WTC11 (cell line): ENCODE measurements around the gene IGSF11. TPM values are rescaled to one million over a fixed set of nuclear protein-coding genes. Genes with fewer than 3 reads are reported as not detected.

ENCODE experiments used
- ATAC-seq: fragments of 200-7000 bp; cut with Tn5 transposase; 2 replicates; pipeline ENCODE4 v1.10.0; 2021; ENCODE audit warnings: mild to moderate bottlenecking, moderate library complexity
- CTCF ChIA-PET: fragments of 300-600 bp; sonication (Branson Sonifier 250); formaldehyde crosslinking; loops from one replicate; lab custom pipeline; 2021; ENCODE audit warnings: antibody characterized with exemption; lab: Charles Lee
- POLR2A ChIA-PET: fragments of 350-600 bp; sonication (Branson Sonifier 250); formaldehyde crosslinking; loops from one replicate; lab custom pipeline; 2021; ENCODE audit warnings: antibody characterized with exemption; lab: Charles Lee
- DNase-seq: peaks from one replicate; pipeline ENCODE4 v3.0.0; 2021; ENCODE audit warnings: low spot score
- H3K27ac Mint-ChIP-seq: 2 replicates; pipeline ENCODE4 v1.8.0; 2021; ENCODE audit warnings: mixed read lengths
- H3K27me3 Mint-ChIP-seq: 2 replicates; pipeline ENCODE4 v1.8.0; 2021; ENCODE audit warnings: low read depth, mild to moderate bottlenecking, moderate library complexity, mixed read lengths
- H3K36me3 Mint-ChIP-seq: 2 replicates; pipeline ENCODE4 v1.8.0; 2021; ENCODE audit warnings: mixed read lengths
- H3K4me1 Mint-ChIP-seq: 2 replicates; pipeline ENCODE4 v1.8.0; 2022; ENCODE audit warnings: mixed read lengths
- H3K4me3 Mint-ChIP-seq: 2 replicates; pipeline ENCODE4 v1.8.0; 2021; ENCODE audit warnings: mild to moderate bottlenecking, moderate library complexity, mixed read lengths
- H3K9me3 Mint-ChIP-seq: 2 replicates; pipeline ENCODE4 v1.8.0; 2021; ENCODE audit warnings: mixed read lengths
- CBFB ChIP-seq: sonication (generic); formaldehyde crosslinking; IDR thresholded peaks from 2 replicates; pipeline ENCODE4 v1.8.1; 2022; ENCODE audit warnings: mild to moderate bottlenecking, low read depth, missing genetic modification reagents
- CREB1 ChIP-seq: sonication (generic); formaldehyde crosslinking; IDR thresholded peaks from 2 replicates; pipeline ENCODE4 v1.8.0; 2023; ENCODE audit warnings: mild to moderate bottlenecking, missing genetic modification reagents
- CREM ChIP-seq: sonication (generic); formaldehyde crosslinking; IDR thresholded peaks from 2 replicates; pipeline ENCODE4 v1.8.1; 2022; ENCODE audit warnings: mild to moderate bottlenecking, missing genetic modification reagents, moderate library complexity
- ELF4 ChIP-seq: sonication (generic); formaldehyde crosslinking; IDR thresholded peaks from 2 replicates; pipeline ENCODE4 v1.8.1; 2022; ENCODE audit warnings: low read depth, mild to moderate bottlenecking, moderate library complexity, missing genetic modification reagents
- ESRRA ChIP-seq: sonication (generic); formaldehyde crosslinking; IDR thresholded peaks from 2 replicates; pipeline ENCODE4 v1.8.1; 2022; ENCODE audit warnings: mild to moderate bottlenecking, missing genetic modification reagents, borderline replicate concordance
- FOXP1 ChIP-seq: sonication (generic); formaldehyde crosslinking; IDR thresholded peaks from 2 replicates; pipeline ENCODE4 v1.8.0; 2022; ENCODE audit warnings: missing genetic modification reagents, mild to moderate bottlenecking, moderate library complexity, borderline replicate concordance
- IRF2 ChIP-seq: sonication (generic); formaldehyde crosslinking; IDR thresholded peaks from 2 replicates; pipeline ENCODE4 v1.8.0; 2022; ENCODE audit warnings: low read depth, missing genetic modification reagents, borderline replicate concordance
- MXD4 ChIP-seq: fragments of 250-450 bp; sonication (Bioruptor Pico); IDR thresholded peaks from 2 replicates; pipeline ENCODE4 v1.8.0; 2021; ENCODE audit warnings: mild to moderate bottlenecking, moderate library complexity, borderline replicate concordance
- NFYB ChIP-seq: sonication (generic); formaldehyde crosslinking; conservative IDR thresholded peaks from 2 replicates; pipeline ENCODE4 v1.8.0; 2022; ENCODE audit warnings: low read depth, missing genetic modification reagents
- OVOL2 ChIP-seq: fragments of 250-450 bp; sonication (Bioruptor Pico); IDR thresholded peaks from 2 replicates; pipeline ENCODE4 v1.9.0; 2021; ENCODE audit warnings: mild to moderate bottlenecking, borderline replicate concordance
- TCF7 ChIP-seq: sonication (generic); formaldehyde crosslinking; IDR thresholded peaks from 2 replicates; pipeline ENCODE4 v1.8.0; 2022; ENCODE audit warnings: mild to moderate bottlenecking, low read depth, missing genetic modification reagents, moderate library complexity
- TEAD1 ChIP-seq: sonication (generic); formaldehyde crosslinking; IDR thresholded peaks from 2 replicates; pipeline ENCODE4 v1.8.0; 2022; ENCODE audit warnings: mild to moderate bottlenecking, missing genetic modification reagents
- TP53 ChIP-seq: sonication (generic); formaldehyde crosslinking; IDR thresholded peaks from 2 replicates; pipeline ENCODE4 v1.8.1; 2023; ENCODE audit warnings: mild to moderate bottlenecking, missing genetic modification reagents
- ZNF263 ChIP-seq: sonication (generic); formaldehyde crosslinking; IDR thresholded peaks from 2 replicates; pipeline ENCODE4 v1.8.1; 2022; ENCODE audit warnings: low read depth, mild to moderate bottlenecking, moderate library complexity, missing genetic modification reagents
- ZNF416 ChIP-seq: fragments of 250-450 bp; sonication (Bioruptor Pico); IDR thresholded peaks from 2 replicates; pipeline ENCODE4 v1.9.0; 2021; ENCODE audit warnings: mild to moderate bottlenecking, inconsistent platforms
- total RNA-seq: library from RNA; stranded (reverse); gene quantifications from 3 replicates; pipeline ENCODE4 v1.2.3, GENCODE V29; 2021
- TF ChIP-seq, protein P1 (sequence below): fragments of 250-450 bp; sonication (Bioruptor Pico); conservative IDR thresholded peaks from 2 replicates; pipeline ENCODE4 v1.9.0; 2021; ENCODE audit warnings: mild to moderate bottlenecking
- TF ChIP-seq, protein P2 (sequence below): sonication (generic); formaldehyde crosslinking; IDR thresholded peaks from 2 replicates; pipeline ENCODE4 v1.8.0; 2023; ENCODE audit warnings: missing genetic modification reagents
- TF ChIP-seq, protein P3 (sequence below): sonication (generic); formaldehyde crosslinking; IDR thresholded peaks from 2 replicates; pipeline ENCODE4 v1.8.1; 2022; ENCODE audit warnings: low read depth, missing genetic modification reagents, borderline replicate concordance
- TF ChIP-seq, protein P4 (sequence below): sonication (generic); formaldehyde crosslinking; IDR thresholded peaks from 2 replicates; pipeline ENCODE4 v1.8.1; 2023; ENCODE audit warnings: mild to moderate bottlenecking, missing genetic modification reagents, moderate library complexity
- TF ChIP-seq, protein P5 (sequence below): sonication (generic); formaldehyde crosslinking; IDR thresholded peaks from 2 replicates; pipeline ENCODE4 v1.8.0; 2022; ENCODE audit warnings: mild to moderate bottlenecking, missing genetic modification reagents
- TF ChIP-seq, protein P6 (sequence below): fragments of 250-450 bp; sonication (Bioruptor Pico); IDR thresholded peaks from 2 replicates; pipeline ENCODE4 v1.9.0; 2021; ENCODE audit warnings: mild to moderate bottlenecking, borderline replicate concordance

IGSF11 gene
- total RNA-seq, 1 experiment from 2014 or later = 1.6 TPM

DNA sequence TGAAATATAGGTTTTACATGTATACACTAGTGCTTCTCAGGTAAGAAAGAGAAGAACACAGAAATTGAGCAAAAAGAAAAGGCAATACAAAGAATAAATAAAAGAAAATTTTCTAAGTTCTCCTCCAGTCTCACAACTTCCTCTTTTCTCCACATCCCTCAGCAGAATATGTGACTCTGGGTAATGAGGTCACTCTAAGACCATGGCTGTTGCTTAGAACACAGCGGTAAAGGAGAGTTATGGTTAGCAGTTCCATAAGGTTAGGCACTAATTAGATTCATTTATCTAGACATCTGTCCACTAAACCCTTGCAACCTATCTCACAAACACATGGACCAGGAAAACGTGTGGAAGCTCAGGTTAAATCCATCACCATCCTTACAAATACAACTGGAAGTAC lies 47.9 kb downstream of the IGSF11 start (continued):
- TF ChIP-seq IRF2 (no peak), TCF7 (CRISPR knock-in tag) (no peak), ESRRA (CRISPR knock-in tag) (no peak), ELF4 (CRISPR knock-in tag) (no peak), OVOL2 (CRISPR knock-in tag) (no peak), ZNF416 (CRISPR knock-in tag) (no peak)
- TF ChIP-seq, protein P1, sequence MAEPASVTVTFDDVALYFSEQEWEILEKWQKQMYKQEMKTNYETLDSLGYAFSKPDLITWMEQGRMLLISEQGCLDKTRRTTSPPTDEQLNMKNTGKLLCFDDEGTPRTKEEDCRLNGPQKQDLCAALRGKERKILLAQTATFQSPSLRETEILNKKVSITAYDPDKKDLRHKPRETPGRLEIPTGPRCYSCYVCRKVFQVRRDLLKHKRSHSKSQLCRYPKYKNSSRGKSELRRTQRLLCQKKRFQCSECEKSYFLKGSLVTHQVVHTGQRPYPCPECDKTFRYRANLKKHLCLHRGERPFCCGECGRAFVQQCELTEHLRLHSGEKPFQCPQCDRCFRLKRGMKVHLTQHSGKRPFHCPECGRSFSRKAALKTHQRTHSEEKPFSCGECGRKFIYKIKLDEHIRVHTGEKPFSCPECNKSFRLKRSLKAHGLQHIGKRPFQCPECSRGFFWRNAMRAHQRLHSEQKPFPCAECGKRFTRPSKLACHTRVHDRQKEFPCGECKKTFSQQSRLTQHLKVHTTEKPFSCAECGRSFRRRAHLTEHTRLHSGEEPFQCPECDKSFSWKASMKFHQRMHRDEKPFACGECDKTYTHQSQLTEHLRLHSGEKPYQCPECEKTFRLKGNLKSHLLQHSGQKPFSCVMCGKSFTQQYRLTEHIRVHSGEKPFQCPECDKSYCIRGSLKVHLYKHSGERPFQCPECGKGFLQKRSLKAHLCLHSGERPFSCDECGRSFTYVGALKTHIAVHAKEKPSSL = no peak

DNA sequence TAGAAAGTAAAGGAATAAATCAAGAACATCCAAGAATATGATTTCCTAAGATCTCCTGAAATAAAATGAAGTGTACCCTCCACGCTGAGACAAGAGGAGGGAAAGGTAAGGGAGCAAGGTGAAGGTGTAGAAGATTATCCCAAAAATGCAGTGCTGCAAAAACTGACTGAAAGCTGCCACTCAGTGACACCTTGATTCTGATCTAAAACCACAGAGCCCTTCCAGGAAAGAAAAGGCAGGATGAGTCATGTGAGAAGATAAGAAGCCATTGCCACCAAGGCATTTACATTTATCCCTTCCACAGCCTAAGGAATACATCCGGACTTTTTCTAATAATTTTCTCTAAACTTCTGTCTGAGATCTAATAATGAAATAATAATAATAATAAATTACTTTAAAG lies 49.9 kb downstream of the IGSF11 start:
- ATAC-seq = no peak
- no peaks in the 10 kb centered on the region; the same call in none of the 2 replicates for H3K27me3 Mint-ChIP-seq
- CTCF ChIA-PET = no interaction called here

More for the DNA sequence above, 49.9 kb downstream of the IGSF11 start:
- no peak for DNase-seq
- Mint-ChIP-seq H3K9me3 (no peaks in the 10 kb centered on the region), H3K36me3 (no peaks in the 10 kb centered on the region), H3K4me1 (peaks cover 49% of the 10 kb centered on the region), H3K27ac (no peak overlapping the region), H3K4me3 (no peak overlapping the region)
- POLR2A ChIA-PET = no interaction called here
- TF ChIP-seq CREB1 (CRISPR knock-in tag) (no peak), FOXP1 (no peak), CBFB (no peak), ZNF263 (no peak), TEAD1 (CRISPR knock-in tag) (no peak), NFYB (CRISPR knock-in tag) (no peak), MXD4 (CRISPR knock-in tag) (no peak), TP53 (CRISPR knock-in tag) (no peak), CREM (CRISPR knock-in tag) (no peak), ESRRA (CRISPR knock-in tag) (no peak)
- TF ChIP-seq, protein P2, sequence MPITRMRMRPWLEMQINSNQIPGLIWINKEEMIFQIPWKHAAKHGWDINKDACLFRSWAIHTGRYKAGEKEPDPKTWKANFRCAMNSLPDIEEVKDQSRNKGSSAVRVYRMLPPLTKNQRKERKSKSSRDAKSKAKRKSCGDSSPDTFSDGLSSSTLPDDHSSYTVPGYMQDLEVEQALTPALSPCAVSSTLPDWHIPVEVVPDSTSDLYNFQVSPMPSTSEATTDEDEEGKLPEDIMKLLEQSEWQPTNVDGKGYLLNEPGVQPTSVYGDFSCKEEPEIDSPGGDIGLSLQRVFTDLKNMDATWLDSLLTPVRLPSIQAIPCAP (CRISPR knock-in tag) = no peak
- TF ChIP-seq, protein P3, sequence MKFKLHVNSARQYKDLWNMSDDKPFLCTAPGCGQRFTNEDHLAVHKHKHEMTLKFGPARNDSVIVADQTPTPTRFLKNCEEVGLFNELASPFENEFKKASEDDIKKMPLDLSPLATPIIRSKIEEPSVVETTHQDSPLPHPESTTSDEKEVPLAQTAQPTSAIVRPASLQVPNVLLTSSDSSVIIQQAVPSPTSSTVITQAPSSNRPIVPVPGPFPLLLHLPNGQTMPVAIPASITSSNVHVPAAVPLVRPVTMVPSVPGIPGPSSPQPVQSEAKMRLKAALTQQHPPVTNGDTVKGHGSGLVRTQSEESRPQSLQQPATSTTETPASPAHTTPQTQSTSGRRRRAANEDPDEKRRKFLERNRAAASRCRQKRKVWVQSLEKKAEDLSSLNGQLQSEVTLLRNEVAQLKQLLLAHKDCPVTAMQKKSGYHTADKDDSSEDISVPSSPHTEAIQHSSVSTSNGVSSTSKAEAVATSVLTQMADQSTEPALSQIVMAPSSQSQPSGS (CRISPR knock-in tag) = no peak
- TF ChIP-seq, protein P4, sequence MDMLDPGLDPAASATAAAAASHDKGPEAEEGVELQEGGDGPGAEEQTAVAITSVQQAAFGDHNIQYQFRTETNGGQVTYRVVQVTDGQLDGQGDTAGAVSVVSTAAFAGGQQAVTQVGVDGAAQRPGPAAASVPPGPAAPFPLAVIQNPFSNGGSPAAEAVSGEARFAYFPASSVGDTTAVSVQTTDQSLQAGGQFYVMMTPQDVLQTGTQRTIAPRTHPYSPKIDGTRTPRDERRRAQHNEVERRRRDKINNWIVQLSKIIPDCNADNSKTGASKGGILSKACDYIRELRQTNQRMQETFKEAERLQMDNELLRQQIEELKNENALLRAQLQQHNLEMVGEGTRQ (CRISPR knock-in tag) = no peak
- TF ChIP-seq, protein P5, sequence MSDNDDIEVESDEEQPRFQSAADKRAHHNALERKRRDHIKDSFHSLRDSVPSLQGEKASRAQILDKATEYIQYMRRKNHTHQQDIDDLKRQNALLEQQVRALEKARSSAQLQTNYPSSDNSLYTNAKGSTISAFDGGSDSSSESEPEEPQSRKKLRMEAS (CRISPR knock-in tag) = no peak
- TF ChIP-seq, protein P6, sequence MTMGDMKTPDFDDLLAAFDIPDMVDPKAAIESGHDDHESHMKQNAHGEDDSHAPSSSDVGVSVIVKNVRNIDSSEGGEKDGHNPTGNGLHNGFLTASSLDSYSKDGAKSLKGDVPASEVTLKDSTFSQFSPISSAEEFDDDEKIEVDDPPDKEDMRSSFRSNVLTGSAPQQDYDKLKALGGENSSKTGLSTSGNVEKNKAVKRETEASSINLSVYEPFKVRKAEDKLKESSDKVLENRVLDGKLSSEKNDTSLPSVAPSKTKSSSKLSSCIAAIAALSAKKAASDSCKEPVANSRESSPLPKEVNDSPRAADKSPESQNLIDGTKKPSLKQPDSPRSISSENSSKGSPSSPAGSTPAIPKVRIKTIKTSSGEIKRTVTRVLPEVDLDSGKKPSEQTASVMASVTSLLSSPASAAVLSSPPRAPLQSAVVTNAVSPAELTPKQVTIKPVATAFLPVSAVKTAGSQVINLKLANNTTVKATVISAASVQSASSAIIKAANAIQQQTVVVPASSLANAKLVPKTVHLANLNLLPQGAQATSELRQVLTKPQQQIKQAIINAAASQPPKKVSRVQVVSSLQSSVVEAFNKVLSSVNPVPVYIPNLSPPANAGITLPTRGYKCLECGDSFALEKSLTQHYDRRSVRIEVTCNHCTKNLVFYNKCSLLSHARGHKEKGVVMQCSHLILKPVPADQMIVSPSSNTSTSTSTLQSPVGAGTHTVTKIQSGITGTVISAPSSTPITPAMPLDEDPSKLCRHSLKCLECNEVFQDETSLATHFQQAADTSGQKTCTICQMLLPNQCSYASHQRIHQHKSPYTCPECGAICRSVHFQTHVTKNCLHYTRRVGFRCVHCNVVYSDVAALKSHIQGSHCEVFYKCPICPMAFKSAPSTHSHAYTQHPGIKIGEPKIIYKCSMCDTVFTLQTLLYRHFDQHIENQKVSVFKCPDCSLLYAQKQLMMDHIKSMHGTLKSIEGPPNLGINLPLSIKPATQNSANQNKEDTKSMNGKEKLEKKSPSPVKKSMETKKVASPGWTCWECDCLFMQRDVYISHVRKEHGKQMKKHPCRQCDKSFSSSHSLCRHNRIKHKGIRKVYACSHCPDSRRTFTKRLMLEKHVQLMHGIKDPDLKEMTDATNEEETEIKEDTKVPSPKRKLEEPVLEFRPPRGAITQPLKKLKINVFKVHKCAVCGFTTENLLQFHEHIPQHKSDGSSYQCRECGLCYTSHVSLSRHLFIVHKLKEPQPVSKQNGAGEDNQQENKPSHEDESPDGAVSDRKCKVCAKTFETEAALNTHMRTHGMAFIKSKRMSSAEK (CRISPR knock-in tag) = no peak
